H1 (cell line): ENCODE measurements around the gene NCAPG. TPM values are rescaled to one million over a fixed set of nuclear protein-coding genes. Genes with fewer than 3 reads are reported as not detected.

Experiments used
- BACH1 ChIP-seq: IDR thresholded peaks from 2 replicates; pipeline ENCODE4 v1.6.1; 2012; ENCODE audit warnings: low read length, improper control_type of control experiment
- PHF8 ChIP-seq: fragments of 200-600 bp; sonication (generic); conservative IDR thresholded peaks from 2 replicates; pipeline ENCODE4 v1.7.1; 2012; ENCODE audit warnings: low read depth, mild to moderate bottlenecking, inconsistent platforms, low read length, moderate library complexity
- POLR2AphosphoS5 ChIP-seq: IDR thresholded peaks from 2 replicates; pipeline ENCODE4 v1.6.1; 2011; ENCODE audit warnings: low read depth, low read length
- SAP30 ChIP-seq: fragments of 300-600 bp; sonication (generic); IDR thresholded peaks from 2 replicates; pipeline ENCODE4 v1.7.1; 2012; ENCODE audit warnings: low read length, moderate library complexity, mild to moderate bottlenecking, inconsistent platforms; ENCODE audit not compliant: insufficient read depth, insufficient replicate concordance
- SIN3A ChIP-seq, 2 experiments: IDR thresholded peaks in 1 of 2; conservative IDR thresholded peaks in 1 of 2; 2 replicates each; pipeline ENCODE4 v1.6.1; 2011 to 2012; ENCODE audit warnings: low read length in 2 of 2, improper control_type of control experiment in 1 of 2, low read depth in 1 of 2, mild to moderate bottlenecking in 1 of 2
- SIRT6 ChIP-seq: IDR thresholded peaks from one replicate; pipeline ENCODE4 v1.7.1; 2012; ENCODE audit warnings: low read length, inconsistent platforms
- polyA plus RNA-seq, 7 experiments: library from polyadenylated mRNA; depleted of rRNA in 3 of 7; stranded (reverse) in 5 of 7; unstranded in 2 of 7; fragments of >200 nt in 5 of 7; fragments of 200-250 nt in 2 of 7; gene quantifications; 1 replicate in 5 of 7; 2 replicates in 1 of 7; 4 replicates in 1 of 7; pipeline versions ENCODE4 v1.2.1 to v1.2.3, GENCODE V29; 2011 to 2013; ENCODE audit warnings: missing spikeins in 2 of 7, mixed read lengths in 2 of 7
- total RNA-seq: library from RNA; stranded (reverse); fragmentation: NEBNext Ultra II Directional; extraction: Animal tissue kit (Norgen Biotek cat#: 25700); gene quantifications from 2 replicates; pipeline ENCODE4 v1.2.1, GENCODE V29; 2021

Gene NCAPG
- total and polyA plus RNA-seq, 2 of the 8 experiments (the other 6 are each of a cell fraction or from before 2014, with no cell fraction given): 12.9 to 52.3 TPM

DNA sequence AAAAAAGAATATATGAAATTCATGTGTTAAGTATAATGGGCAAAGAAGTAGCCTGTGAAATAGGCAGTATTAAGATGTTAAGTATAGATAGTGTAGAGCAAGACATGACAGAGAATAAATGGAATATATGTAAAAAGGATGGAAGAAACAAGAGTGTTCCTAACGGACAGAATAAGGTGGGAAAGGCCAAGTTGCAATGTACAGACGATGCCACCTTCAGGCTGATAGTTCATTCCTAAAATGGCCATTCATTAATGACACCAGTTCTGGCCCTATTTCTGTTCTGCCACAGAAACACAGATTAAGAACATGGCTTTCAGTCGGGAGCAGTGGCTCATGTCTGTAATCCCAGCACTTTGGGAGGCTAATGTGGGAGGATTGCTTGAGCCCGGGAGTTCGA lies 24.9 kb upstream of the NCAPG start (continued):
- TF ChIP-seq BACH1 (no peak), SIRT6 (no peak), POLR2AphosphoS5 (no peak), PHF8 (no peak), SAP30 (no peak), SIN3A (conservative IDR thresholded peaks at IDR 0.05 in 1 of 2, IDR thresholded peaks at IDR 0.05 in 1 of 2; ENCODE audit: low read depth in 1 of 2, low read length in 2 of 2) (no peak)
